AG20443 (cell line): Measurements from ENCODE around the gene CTBP1.

ENCODE experiments used
- DNase-seq: peaks from one replicate; pipeline ENCODE4 v3.0.0; 2012; ENCODE audit warnings: low spot score, mixed read lengths

The CTBP1 gene

DNA sequence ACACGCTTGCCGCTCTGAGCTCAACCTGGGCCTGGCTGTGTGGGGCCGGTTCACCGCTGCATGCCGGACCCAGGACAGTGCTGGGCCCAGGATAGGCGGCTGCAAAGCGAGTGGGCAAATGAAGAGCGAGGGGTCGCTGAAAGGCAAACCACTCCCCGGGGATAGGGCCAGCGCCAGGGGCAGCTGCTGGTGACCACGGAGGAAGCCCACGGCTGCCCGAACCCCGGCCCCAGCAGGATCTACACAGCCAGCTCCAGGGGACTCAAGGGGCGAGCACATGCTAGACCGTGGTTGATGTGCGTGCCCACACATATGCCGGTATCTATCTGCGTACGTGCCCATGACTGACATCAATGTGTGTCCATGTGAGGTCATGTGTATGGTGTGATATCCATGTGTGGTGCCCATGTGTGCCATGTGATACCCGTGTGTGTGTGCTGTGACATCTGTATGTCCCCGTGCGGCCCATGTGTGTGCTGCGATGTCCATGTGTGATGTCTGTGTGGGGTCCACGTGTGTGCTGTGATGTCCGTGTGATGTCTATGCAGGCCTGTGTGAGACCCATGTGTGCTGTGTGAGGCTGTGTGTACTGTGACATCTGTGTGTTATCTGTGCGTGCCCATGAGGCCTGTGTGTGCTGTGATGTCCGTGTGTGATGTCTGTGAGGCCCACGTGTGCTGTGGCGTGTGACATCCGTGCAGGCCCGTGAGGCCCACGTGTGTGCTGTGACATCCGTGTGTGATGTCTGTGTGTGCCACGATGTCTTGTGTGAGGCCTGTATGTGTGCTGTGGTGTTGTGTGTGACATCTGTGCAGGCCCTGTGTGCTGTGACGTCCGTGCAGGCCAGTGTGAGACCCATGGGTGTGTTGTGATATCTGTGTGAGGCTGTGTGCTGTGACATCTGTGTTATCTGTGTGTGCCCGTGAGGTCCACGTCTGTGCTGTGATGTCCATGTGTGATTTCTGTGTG, 24.8 kb downstream of the CTBP1 start:
- no peak for DNase-seq

DNA sequence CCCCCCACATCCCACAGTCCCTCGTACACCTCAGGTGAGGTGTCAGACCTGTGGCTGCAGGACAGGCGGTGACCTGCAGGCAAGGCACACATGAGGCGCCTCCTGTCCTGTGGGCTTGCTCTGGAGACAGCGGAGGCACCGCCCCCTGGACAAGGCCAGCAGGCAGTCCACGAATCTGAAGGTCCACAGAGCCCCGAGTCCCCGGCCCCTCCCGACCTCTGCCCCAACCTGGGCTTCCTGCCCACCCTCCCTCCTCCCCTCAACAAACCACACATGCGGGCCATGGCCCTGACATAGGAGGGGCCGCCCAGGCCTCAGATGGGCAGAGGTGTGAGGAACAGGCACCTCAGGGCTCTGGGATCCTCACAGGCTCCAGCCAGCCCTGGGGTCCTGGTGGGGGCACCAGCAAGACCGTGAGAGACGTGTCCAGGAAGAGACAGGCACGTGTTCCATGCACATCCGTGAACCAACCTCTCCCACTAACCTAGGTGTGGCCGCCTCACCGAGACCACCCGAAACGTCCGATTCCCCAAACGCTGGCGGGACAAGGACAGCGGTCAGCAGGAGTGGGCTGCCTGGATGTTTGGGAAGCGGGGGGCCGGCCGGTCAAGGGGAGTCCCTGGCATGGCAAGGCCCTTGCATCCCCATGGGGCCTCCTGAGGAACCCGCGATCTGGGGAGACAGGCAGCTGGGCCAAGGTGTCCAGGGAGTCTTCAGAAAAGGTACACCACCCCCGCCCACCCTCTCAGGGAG, 25.8 kb downstream of the CTBP1 start:
- DNase-seq: no peak

DNA sequence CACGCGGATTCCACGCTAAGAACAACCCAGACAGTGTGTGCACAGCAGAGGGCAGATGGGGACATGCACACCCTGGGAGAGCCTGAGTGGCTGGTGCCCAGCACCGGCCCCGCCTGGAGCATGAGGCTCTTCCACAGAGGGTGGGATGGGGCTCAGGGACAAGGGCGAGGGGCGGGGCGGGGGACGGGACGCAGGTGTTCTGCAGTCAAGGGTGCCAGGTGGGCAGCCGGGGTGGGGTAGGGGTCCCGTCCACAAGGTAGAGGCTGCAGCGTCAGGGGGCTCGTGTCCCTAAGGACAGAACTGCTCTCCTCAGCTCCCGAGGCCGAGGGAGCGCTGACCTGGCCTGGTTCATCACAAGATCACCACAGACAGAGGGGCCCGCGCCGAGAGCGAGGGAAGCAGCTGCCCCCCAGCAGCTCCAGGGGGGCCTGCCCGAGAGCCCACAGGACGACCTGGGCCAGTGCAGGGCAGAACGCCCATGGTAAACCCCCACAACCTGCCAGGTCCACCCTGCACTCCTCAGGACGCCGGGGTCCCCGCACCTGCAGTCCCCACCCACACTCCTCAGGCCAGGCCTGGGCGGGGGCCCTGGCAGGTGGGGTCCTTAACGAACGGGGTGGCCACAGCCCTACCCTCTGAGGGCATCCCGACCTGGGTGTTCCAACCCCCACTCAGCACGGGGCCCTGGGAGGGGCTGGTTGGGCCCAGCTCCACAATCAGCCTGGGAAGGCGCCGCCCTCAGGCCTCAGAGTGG, 26.7 kb downstream of the CTBP1 start:
- DNase-seq: no peak

DNA sequence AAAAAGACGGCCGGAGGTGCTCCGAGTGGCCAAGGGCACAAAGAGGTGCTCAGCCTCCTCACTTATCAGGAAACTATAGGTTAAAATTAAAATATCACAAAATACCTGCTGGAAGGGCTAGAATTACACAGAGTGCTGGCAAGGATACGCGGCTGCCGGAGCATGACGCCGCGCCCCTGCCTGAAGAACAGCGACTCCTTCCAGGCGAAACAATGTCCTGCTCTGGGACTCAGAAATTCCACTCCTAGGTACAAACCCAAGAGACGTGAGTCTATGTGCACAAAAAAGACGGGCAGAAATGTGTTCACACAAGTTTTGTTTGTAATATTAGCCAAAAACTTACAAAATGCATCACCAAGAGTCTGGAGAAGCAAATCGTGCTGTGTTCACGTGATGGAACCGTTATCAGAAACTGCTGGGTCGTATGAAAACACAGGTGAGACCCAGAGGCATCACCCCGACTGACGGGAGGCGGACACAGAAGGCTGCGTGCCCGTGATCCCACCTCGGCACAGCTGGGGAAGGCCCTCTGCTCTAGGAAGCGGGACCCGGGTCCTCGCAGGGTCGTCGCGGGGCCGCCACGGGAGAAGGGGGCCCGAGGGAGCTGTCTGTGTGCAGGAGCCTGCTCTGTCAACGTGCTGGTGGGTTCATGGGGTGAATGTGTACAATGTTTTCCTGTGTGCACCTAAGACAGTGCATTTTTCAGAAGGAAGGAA, 27.6 kb downstream of the CTBP1 start:
- DNase-seq: no peak

DNA sequence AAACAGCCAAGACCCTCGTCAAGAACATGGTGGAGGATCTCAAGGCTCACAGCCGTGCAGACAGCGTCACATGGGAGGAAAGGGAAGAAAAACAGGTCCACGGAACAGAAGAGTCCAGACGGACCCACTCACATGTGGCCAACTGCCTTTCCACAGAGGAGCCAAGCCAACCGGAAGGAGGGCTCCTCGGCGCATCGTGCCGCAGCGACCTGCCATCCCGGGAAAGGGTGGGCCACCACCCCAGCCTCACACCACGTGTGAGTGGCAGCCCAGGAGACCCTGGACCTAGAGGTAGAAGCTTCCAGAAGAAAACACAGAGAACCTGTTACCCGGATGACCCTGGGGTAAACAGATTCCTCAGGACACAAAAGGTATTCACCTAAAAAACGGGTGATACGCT, 28.4 kb downstream of the CTBP1 start:
- DNase-seq: no peak

DNA sequence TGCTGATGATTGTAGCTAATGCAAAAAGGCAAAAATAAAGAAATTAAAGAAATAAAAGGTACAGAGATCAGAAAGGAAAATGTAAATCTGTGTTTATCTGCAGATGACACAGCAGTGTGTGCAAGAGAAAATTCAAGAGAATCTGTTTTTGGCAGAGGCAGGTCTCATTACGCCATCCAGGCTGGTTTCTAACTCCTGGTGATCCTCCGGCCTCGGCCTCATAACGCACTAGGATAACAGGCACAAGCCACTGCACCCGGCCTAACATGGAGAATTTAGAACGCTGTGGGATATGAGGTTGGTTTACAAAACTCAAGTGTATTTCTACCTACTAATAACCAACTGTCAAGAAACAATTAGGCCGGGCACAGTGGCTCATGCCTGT, 29.4 kb downstream of the CTBP1 start:
- DNase-seq: no peak

DNA sequence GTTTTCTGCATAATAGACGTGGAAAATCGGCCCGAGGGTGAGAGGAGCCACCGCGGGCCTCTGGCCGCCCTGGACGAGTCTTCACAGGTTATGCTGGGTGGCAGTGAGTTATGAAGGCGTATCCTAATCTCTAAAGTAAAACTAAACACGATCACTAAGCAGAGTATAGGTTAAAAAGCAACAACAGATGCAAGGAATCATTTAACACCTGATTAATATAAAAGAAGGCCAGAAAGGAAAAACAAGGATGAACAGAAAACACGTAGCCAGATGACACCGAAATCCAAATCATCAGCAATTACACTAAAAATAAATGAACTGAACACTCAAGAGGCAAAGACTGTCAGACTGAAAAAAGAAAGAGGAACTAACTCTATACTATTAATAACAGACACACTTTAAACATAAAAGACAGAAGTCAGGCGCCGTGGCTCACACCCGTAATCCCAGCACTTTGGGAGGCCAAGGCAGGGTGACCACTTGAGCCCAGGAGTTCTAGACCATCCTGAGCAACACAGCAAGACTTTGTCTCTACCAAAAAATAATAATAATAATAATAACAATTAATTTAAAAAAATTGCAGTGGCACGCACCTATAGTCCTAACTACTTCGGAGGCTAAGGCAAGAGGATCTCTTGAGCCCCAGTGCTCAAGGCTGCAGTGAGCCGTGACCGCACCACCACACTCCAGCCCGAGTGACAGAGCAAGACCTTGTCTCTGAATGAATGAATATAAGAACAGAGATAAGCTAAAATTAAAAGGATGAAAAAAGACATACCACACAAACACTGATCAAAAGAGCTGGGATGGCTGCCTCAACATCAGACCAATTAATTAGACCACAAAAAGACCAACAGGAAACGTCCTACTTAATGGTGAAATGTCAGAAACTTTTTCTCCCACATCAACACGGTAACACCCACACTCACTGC, 30.0 kb downstream of the CTBP1 start:
- DNase-seq: no peak

DNA sequence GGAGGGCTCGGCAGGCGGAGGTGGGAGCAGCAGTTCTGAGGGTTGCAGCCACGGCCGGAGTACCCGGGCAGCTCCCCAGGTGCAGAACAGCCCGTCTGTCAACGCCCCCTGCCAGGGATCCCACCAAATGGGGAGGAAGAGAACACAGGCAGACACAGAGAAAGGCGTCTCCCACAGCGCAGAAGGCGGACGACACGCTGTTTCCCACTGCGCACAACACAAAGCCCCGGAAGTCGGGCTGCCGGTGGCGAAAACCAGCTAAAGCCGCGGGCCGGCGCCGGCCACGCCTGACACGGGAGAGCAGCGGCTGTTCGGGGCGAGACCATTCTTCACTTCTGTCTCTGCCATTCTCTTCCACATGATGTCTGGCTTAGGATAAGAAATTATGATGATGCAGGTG, 31.6 kb downstream of the CTBP1 start:
- no peak for DNase-seq

DNA sequence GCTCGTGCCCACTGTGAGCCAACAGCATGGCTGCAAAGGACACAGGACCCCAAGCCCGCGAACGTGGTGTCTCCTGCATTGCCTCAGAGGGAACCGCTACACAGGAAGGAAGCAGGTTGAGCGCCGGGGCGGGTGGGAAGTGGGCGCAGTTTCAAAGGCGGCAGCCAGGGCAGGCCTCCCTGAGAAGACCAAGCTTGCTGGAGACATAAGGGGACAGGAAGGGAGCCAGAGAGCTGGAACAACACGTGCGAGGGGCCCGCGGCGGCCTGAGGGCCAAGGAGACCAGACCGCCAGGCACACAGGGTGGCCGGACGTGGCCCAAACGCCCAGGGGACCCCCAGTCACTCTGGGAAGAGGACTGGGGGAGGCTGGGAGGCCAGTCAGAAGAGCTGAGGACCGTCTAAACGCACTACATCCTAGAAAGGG, 32.0 kb downstream of the CTBP1 start:
- DNase-seq: no peak

DNA sequence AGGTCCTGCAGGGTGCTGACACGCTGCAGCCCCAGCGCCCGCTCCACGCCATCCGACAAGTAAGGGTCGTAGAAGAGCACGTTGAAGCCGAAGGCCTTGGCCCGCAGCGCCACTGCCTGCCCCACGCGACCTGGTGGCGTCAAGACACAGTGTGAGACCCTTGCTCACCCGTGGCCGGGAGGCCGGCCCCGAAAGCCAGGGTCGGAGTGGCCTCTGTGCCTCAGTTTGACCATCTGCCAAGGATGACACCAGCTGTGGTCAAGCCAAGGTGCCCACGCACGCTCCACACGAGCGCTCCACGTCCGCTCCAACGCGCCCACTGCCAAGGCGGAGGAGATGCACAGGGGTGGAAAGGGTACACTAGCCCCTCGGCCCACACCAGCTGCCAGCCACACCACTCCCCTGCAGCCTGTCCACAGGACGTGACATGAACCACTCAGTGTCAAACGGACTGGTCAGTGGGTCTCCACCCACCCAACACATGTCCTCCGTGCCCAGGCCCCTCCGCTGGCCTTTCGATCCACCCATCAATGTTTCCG, 32.8 kb downstream of the CTBP1 start:
- no peak for DNase-seq

DNA sequence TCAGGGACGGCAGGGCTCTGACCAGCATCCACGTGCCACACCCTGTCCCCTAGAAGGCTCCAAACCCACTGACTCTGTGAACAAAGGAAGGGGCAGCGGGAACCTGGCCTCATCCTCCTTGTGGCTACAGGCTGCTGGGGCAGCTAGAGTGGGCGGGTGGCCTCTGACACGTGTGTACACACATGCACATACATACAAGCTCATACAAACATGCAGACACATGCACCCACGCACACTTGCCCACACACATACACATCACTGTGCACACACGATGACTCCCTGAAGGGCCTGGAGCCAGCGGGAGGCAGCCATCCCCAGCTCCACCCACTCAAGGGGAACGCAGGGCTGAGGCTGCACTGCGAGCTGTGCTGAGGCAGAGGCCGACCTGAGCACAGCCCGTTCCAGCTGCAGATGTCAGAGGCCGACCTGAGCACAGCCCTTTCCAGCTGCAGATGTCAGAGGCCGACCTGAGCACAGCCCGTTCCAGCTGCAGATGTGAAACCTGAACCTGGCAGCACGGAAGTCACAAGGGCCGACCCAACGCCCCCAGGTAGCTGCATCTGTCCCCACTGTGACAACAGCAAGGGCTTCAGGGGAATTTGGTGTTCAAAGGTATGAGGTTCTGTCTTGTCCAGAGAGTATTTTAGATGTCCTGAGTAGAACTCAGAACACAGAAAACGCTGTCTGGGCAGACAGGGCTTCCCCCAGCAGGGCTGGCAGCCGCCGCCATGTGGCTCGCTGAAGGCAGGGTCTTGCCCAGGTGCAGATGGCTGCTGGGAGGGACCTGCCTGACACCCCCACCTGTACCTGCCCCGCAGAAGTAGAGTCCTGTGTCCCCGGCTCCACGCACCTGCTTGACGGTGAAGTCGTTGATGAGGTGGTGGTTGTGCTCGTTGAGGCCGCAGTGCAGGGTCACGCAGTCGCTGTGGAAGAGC, 33.5 kb downstream of the CTBP1 start:
- no peak for DNase-seq

DNA sequence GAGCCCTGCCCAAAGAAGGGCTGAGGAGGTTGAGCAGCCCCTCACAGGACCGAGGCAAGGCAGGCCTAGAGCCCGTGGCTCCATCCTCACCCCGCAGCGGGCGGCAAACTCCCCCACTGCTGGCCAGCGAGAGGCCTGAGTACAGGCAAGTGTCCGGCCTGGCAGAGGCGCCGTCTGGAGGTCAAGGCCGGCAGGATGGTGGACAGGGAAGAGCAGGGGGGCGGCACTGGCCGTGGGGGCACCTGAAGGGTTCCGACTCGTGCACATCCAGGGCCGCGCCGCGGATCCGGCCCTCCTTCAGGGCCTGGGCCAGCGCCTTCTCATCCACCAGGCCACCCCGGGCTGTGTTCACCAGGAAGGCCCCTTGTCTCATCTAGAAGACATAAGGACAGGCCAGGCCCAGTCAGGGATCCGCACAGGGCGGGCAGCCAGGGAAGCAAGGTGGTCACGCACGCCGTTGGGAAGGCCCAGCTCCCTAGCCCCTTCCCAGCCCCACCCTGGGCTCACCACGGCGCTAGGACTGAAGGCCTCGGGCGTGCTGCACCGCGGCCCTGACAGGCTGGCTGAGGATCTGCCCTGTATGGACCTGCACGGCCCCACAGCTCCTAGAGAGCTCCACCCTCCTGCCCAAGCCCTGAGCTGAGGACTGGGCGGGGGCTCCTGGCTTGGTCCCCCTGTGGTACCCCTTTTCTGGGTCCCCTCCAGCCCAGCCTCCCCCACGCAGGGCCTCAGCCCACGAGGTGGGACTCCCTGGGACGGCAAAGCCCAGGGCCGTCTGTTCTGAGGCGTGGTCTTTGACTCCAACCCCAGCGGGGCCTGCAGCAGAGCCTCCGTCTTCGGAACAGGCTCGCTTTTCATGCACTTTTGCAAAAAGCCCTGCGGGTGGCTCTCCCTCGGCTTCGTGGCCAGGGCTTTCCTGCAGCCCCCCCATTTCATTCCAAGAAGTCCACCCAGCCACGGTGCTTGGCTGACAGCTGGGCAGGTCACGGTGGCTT, 34.5 kb downstream of the CTBP1 start:
- DNase-seq: no peak

DNA sequence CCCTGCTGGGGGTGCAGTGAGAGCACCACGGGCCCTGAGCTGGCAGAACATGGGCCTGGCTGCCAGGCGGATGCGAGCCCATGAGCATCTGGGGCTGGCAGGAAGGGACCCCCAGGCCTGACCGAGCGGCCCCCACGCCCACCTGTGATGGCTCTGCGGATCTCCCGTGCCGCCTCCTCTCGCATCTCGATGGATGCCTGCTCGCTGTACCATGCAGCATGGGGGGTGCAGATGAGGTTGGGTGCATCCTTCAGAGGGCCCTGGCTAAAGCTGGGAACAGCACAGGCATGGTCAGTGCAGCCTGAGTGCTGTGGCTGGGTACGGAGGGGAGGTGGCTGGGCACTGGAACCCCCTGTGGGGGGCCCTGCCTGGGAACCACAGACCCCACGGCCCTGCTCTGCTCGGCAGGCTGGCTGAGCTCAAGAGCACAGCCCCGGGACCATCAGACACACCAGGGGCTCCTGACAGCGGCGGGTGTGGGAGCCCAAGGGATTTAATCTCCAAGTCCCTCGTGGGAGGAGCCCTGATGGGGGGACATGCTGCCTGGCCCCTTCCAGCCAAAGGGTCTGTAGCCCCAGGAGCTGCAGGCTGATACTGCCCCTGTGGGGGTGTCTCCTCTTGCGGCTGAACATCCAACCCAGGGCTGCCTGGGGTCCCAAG, 35.5 kb downstream of the CTBP1 start:
- no peak for DNase-seq

DNA sequence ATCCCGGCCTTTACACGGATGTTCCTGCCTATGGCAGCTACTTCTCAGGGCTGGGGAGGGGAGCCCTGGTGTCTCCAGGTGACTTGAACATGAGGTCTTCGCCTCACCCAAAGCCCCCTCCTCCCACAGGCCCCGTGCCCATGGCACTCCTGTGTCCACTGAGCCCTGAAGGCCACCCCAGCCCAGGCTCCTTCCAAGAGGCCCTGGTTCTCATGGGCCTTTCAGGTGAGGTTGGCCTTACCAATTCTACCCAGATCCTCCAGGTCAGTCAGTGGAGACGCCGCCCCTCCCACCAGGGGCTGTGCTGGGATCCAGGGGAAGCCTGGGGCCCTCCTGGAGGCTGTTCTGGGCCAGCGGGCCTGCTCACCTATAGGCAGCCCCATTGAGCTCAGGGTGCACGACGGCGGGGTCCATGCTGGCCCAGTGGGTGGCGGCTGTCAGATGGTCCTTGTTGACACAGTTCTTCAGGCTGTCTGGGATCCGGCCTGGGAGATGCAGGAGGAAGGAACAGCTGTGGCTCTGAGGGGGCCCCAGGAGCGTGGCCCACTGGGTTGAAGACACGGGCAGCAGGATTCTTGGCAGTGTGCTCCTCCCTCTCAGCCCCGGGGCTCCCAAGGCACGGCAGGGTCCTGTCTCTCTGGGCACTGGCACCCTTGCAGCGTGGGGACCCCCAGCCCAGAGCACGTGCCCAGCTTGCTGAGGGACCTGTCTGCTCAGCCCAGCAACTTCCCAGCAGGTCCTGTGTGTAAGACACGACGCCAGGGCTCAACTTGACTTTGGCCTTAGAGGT, 36.2 kb downstream of the CTBP1 start:
- no peak for DNase-seq

DNA sequence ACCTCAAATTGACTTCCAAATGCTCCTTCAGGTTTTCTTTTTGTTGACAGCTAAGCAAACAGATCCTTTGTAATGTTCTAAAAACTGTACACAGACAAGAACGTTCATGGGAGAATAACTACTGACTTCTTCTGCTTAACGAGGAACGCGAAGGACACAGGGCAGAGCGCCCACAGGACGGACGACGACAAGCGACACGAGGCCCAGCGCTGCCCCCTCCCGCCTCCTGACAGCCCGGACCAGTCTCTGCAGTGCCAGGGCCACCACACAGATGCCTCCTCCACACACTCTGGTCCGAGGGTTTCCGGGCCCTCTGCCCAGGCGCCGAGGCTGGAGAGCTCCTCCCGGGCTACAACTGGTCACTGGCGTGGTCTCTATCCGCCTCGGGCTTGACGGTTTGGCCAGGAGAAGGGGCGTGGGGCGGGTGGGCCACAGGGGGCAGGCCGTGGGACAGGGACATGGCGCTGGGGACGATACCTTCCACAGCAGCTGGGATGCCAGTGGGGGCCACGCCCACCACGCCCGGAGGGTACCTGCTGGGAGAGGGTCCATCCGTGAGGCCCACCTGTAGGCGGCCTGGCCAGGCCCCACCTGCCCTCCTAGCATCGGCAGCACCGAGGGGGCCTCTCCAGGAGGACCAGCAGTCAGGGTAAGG, 36.9 kb downstream of the CTBP1 start:
- no peak for DNase-seq

DNA sequence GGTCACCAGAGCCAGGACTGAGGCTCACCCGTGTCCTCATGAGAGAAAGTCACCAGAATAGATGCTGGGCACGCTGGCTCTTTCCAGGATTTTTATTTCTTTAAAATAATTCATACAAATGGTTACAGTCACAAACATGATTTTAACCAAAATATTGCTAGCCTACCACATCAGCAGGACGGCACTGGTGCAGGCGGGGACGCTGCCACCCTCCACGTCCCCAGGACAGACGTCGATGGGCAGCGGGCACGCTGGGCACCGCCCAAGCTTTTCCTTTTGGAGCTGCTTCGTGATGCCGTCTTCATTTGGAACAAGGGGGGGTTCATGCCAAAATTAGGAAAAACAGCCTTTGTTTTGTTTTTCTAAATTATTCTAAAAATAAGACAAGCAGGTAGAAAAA, 37.6 kb downstream of the CTBP1 start:
- no peak for DNase-seq
